ENCODE measurements around the gene CKAP2.
A peak's percentile ranks its signal among the peaks of the same experiment; 100 is the strongest.
"Not testable (repeated sequence)": the region's sequence is repeated elsewhere in the genome, so short reads cannot be mapped to it uniquely, and the experiment has no call there.

CKAP2 gene

GRCh38 chr13:52509532-52509931 lies 54.3 kb downstream of the CKAP2 start:
- FAIRE-seq; DNase-seq (ENCODE audit: insufficient read length, low spot score): not testable (repeated sequence)

- not testable (repeated sequence) for DNase-seq (ENCODE audit: insufficient read length, low spot score); FAIRE-seq
These were observed 55.0 kb downstream of the CKAP2 start for GRCh38 chr13:52510221-52510797.

DNA sequence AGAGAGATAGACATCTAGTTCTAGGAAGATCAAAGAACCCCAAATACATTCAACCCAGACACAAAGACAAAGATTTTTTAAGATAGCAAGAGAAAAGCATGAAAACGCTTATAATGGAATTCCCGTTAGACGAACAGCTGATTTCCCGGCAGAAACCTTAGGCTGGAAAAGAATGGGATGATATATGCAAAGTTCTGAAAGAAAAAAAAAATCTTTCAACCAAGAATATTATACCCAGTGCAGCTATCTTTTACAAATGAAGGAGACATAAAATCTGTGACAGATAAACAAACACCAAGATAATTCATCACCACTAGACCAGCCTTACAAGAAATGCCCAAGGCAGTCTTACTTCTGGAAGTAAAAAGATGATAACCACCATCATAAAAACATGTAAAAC lies 56.3 kb downstream of the CKAP2 start:
- not testable (repeated sequence) for DNase-seq (ENCODE audit: insufficient read length, low spot score)
- FAIRE-seq: peak; percentile 61

- not testable (repeated sequence) for DNase-seq (ENCODE audit: insufficient read length, low spot score)
- FAIRE-seq: peak; percentile 63
These were observed 58.8 kb downstream of the CKAP2 start for GRCh38 chr13:52513957-52514596.

DNA sequence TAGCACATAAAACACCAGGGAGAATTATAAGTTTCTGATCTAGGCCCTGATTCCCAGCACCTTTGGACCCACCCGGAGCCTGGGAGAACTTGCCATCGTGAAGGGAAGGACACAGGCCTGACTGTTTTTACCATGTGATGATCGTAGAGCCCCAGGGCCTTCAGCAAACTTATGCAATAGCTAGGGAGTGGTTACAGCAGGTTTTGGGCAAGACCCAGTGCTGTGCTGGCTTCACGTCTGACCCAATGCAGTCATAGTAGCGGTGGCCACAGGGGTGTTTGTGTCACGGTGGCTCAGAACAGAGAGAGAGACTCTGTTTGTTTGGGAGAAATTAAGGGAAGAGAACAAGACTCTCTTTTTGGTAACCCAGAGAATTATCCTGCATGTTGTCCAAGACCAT lies 68.0 kb downstream of the CKAP2 start:
- not testable (repeated sequence) for FAIRE-seq; DNase-seq (ENCODE audit: insufficient read length, low spot score)

Data from D721Med (cell line).